ENCODE measurements around the gene SCAMP3.
"Not testable (repeated sequence)": the region's sequence is repeated elsewhere in the genome, so short reads cannot be mapped to it uniquely, and the experiment has no call there.

SCAMP3 gene

DNA sequence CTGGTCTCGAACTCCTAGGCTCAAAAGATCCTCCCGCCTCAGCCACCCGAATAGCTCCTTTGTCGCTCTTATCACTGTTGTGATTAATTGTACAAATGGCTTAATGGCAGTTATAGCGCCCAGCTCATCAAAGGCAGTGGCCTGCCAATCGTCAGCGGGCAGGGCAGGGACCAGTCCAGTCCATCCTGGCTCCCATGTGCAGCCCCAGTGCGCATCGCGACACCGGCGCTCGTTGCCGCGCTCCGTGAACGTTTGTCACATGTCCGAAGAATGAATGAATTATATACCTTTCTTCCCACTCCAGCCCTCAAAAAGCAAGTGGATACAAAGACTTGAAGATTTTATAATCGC lies 35.3 kb downstream of the SCAMP3 start:
- no peak for DNase-seq

DNA sequence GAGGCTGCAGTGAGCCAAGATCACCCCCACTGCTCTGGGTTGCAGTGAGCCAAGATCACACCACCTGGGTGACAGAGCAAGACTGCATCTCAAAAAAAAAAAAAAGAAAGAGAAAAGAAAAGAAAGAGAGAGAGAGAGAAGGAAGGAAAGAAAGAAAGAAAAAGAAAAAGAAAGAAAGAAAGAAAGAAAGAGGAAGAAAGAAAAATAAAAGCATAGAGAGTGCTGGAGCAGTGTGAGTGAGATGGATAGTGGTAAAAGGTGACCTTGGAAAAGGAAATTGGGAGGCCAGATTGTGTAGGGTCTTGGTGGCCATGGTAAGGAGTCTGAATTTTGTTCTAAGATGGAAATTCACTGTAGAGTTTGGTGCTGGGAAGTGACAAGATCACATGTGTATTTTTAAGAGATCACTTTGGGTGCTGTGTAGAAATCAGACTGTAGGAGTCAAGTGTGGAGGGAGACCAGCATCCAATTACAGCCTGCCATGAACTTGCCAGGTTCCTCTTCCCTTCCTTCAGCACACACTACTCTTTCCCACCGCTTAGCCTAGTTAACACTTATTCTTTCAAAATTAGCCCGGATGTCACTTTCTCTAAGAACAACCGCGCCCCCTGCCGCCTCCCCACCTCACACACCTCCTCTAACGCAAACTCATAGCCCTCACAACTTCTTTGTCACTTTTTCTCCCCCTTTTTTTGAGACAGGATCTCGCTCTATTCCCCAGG lies 35.8 kb downstream of the SCAMP3 start:
- DNase-seq, result peak; percentile 68

DNA sequence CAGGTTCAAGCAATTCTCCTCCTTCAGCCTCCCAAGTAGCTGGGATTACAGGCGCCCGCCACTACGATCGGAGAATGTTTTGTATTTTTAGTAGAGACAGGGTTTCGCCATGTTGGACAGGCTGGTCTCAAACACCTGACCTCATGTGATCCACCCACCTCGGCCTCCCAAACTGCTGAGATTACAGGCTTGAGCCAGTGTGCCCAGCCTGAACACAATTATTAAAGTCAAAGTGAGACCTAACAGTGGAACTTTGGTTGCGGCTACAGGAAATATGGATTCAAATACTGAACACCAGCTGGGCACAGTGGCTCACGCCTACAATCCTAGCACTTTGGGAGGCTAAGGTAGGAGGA lies 36.8 kb downstream of the SCAMP3 start:
- not testable (repeated sequence) for DNase-seq

DNA sequence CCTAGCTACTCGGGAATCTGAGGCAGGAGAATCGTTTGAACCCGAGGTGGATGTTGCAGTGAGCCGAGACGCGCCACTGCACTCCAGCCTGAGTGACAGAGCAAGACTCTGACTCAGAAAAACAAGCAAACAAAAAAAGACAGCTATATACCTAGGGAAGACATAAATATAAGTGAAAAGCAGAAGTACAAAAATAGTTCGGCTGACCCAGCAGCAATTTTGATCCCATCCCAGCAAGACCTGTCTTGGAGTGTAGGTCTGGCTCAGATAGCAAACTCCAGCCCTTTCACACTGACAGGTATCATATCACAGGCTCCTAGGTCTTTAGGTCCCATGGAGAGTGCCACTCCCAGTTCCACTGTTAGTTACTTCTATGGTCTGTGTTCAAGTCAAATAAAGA lies 39.1 kb downstream of the SCAMP3 start:
- DNase-seq, result no peak

DNA sequence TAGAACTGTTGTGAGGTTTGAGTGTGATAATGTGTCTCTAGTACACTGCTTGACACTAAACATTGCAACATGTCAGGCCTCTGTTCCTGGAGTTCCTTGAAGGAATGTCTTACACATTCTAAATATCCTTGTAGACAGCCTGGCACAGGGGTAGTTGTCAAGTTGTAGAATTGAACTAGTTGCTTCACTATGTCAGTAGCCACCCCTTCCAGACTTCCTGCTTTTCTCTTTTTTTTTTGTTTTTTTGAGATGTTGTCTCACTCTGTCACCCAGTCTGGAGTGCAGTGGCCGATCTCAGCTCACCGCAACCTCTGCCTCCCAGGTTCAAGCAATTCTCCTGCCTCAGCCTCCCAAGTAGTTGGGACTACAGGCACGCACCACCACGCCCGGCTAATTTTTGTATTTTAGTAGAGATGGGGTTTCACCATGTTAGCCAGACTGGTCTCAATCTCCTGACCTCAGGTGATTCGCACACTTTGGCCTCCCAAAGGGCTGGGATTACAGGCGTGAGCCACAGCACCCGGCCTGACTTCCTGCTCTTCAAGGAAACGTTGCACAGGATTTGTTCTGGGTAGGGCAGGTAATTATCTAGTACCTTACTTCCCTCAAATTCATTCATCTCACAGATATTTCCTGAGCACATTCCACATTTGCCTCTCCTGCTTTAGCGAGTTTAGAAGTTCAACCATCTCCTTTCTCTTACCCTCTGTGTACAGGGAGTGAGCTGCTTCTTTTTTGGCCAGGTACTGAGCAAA lies 41.8 kb downstream of the SCAMP3 start:
- not testable (repeated sequence) for DNase-seq

DNA sequence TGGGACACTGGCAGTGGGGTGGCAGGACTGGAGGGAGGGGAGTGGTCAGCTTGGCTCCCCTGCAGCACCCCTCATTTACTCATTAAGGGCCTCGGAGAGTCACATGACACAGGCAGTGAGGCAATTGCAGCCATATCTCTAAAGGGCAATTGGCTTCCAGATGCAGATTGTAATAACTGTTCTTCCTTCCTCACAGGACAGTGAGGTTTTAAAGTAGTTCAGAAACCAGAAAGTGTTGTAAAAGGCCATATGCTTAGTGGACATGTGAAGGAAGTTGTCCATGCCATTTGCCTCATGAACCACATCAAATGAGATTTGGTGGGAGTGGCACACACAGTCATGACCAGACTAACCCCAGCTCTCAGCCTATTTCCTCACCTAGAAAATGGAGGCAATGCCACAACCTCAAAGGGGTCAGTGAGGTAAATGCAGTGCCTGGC lies 42.5 kb downstream of the SCAMP3 start:
- DNase-seq, result no peak

DNA sequence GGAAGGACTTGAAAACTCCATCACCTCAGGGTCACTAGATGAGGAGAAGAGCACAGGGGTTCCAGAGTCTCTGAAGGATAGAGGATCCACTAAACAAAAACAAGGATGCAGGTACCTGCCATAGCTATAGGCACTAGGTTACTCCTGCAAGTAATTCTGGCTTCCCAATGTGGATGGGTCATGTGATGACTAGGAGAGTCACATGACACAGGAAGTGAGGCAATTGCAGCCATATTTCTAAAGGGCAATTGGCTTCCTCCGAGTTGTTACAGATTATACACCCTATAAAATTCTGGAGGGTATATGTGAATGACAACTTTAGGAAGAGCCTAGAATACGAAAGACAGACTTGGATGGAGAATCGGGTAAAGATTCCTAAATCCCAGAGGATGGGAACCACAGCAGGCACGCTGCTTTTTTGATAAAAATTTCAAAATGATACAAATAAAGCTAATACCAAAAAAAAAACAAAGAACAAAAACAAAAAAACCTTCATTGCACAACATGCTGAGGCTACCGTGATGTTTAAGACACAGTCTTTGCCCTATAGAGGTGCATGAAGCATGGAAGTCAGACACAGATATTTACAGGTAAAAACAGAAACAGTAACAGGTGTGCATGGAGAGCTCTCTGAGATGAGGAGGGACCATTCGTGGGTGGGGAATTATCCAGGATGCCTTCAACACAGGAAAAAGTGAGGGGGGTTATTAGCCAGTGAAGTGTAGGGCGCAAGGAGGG lies 43.1 kb downstream of the SCAMP3 start:
- DNase-seq, result peak; percentile 37

DNA sequence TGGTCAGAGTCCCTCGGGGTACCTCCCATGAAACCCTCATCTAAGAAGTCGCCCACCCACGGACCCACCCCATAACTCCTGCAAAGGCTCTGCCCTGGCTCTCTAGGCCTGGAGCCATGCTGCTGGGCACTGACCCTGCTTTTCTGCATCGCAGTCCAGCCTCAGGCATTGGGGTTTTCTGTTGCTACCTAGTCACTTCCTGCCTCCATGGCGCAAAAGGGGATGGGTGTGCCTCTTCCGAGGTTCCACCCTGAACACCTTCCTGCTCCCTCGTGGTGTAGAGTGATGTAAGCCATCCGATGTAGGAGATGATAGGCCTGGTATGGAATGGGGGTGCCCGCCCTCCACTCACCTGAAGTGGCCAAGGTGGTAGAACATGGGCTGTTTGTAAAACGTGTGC lies 47.5 kb downstream of the SCAMP3 start:
- DNase-seq, result not testable (repeated sequence)

DNA sequence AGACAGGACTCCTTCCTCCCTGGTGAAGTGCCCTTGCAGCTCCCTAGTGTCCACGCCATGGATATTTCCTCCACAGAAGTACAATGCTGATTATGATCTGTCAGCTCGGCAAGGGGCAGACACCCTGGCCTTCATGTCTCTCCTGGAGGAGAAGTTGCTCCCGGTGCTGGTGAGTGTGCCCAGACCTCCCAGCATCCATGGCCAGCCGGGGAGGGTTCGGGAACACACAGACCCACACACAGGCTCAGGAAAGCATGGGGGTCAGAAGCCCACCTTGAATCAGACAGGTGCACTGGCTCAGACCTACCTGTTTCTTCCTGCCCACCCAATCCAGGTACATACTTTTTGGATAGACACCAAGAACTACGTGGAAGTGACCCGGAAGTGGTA lies 50.1 kb downstream of the SCAMP3 start:
- not testable (repeated sequence) for DNase-seq

DNA sequence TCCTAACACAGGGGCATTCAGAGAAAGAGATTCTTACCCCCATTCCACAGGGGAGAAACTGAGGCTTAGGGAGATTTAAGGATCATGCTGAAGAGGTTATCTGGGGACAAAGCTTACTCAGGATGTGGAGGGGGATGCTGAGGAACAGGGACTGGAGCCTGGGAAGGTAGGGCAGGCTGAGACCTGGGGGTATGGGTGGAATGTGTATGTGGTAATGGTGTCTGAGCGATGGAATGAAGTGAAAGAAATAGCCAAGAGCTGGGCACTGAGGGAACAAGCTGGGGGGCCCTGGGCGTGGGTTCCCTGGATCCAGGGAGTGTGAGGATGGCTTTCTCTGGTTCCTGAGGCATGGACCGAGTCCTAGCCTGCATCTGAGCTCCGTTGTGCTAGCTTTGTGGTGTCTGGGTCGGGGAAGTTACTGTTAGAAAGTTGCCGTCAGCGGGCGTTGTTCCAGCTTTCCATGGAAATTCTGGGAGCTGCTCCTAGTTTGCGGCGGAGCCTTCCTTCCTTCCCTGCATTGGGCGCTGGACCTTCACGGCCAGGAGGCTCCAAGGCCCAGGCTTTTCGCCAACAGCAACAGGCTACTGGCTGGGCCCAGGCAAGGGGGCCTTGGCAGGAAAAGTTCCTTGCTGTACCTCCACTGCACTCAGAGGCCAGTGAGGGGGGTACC lies 50.6 kb downstream of the SCAMP3 start:
- DNase-seq, result not testable (repeated sequence)

DNA sequence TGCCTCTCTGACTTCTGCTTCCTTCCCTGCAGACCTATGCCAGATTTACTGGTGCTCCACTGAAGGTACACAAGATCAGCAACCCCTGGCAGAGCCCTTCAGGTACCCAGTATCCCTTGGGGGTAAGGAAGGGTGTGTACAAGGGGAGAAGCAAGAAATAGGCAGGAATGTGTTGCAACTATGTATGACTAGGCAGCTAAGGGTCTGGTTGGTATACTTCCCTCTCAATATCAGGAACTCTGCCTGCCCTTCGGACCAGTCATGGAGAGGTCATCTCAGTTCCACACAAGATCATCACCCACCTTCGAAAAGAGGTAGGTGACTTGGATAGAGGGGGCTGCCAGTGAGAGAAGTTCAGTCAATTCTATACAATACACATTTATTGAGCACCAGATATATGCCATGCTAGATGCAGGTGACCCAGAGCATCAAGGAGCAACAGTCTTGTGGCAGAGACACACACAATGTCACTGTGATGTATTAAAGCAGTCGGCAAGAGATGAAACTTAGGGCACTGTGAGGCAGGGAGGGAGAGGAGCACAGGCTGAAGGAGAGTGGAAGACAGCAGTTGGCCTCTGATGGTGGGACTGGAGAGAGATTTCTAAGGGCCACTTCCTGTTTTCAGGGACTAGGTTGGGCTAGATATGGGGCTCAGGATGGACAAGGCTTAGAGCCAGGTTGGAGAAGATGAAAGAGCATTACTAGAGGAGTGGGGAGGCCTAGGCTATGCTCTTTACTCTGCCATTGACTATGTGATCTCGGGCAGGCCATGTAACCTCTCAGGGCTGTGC lies 51.7 kb downstream of the SCAMP3 start:
- DNase-seq, result no peak

DNA sequence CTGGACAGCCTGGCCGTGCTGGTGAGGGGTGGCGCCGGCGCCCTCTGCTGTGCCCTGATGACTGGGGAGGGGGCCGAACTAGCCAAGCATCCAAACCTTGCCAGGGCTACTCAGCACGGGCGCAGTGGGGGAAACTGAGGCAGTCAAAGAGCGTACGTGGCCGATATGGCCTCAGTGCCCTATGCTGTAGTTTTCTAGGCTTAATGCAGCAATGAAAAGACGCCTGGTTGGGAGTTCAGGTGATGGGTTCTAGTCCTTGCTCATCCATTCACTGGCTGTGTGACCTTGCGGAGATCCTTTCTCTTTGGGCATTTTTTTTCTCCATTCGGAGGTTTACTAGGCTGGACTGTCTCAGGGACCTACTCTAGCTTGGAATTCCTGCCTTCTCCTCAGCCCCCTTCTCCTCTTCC lies 52.8 kb downstream of the SCAMP3 start:
- no peak for DNase-seq

DNA sequence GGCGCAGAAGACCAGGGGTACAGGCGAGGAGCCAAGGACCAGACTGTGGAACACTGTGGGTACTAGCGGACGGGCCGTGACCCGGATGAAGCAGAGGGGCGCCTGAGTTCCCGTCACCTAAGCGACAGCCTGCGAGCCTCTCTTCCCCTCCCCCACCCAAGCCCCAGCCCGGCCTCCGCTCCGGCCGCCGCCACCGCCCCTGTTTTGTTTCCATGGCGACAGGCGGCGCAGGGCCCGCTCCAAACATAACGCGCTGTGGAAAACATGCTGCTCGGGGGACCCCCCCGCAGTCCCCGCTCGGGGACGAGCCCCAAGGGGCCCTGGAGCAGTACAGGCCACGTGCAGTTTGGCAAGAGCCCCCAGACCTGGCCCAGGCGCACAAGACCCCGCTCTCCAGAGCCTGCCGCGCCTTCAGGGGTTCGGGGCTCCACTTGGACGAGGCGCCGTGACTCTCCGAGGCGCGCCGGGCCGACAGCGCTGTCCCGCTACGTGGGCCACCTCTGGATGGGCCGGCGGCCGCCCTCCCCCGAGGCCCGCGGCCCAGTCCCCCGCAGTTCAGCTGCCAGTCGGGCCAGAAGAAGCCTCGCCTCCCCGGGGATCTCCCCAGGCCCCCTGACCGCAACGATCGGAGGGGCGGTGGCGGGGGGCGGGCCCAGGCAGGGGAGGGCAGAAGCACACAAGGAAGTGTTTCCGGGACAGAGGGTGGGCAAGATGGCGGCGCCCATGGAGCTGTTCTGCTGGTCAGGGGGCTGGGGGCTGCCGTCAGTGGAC lies 53.4 kb downstream of the SCAMP3 start, which contains the start of gene MTX1:
Gene MTX1 (plus strand): TSS at position 155 of the 771 bp plus-strand sequence. CDS start 110 bp downstream, at position 265.
- DNase-seq, result peak; percentile 58

DNA sequence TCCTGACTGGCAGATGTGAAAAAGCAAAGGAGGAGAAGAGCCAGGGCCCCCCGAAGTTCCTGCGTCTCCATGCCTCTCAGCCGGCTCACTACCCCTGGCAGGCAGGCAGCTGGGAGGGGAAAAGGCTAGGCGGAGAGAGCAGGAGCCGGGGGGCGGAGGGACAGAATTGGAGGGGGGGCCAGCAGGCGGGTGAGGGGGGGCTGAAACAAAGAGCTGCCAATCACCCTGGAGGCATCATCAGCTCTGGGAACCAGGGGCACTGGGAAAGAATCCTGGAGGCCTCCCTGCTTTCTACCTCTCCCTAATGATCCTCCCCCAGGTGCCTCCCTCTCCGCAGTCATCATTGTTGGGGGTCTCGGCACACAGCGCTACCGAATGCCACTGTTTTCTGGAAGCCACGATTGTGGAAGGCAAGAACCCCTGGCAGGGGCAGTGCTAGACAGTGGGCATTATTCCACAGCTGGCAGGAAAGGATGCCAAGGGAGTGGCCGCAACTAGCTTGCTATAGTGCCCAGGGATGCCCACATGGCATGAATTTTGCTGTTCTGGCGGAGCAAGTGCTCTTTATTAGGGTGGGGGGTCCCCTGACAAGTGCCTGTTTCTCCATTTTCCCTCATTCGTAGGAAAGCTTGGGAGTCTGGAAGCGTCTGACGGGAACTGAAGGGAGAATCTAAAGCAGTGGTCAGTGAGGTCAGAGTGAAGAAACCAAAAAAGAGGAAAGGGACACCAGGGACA lies 54.2 kb downstream of the SCAMP3 start, which contains the start of gene THBS3:
Gene THBS3 (minus strand): TSS at position 92 of the 735 bp plus-strand sequence. CDS start 21 bp downstream, at position 71.
- peak; percentile 58 for DNase-seq

DNA sequence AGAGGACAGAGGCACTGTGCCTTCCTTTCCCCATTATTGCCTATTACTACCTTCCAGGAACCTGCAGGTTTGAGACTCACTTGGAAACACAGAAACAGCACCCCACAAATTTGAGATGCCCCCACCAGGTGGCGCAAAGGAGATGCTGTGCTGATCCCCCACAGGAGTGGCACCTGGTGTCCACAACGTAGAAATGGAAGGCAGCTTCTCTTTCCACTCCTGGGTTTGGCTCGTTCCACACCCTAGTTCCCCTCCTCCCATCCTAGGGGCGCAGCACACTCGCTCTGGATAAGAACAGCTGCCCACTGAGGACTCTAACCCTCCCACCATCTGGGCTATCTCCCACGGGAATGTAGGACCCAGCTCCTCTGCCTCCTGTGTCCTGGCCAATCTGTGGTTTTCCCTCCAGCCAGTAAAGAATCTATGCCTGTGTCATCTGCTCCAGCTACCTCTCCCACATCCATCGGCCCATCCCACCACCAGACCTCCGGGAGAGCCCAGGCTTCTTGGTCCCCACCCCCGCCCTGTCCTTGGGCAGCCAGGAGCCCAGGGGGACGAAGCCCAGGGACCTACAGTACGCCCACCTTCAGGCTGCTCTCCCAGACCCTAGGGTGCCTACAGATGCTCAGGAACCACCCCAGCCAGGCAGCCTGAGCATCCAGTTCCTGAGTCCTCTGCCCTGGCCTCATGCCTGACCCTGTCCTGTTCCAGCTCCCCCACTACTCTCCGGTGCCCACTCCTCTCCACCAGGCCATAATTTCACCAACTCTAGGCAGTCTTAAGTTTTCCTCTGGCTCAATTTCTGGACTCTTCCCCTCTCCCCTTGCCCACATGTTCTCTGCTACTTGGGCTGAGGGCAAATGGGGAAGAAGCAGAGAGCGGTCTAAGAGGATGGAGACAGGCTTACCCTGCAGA lies 55.0 kb downstream of the SCAMP3 start:
- peak; percentile 83 for DNase-seq

All from NCI-H510A treated with DMSO at 0.1 percent for 48 hours (cell line).